ENCODE measurements around the gene KLF3.

GRCh38 chr4:38620065-38620464 lies 43.9 kb upstream of the KLF3 start:
- TF ChIP-seq POLR2A (IDR thresholded peaks at IDR 0.05; ENCODE audit: low read depth, low read length) (no peak), SMC3 (IDR thresholded peaks at IDR 0.05; ENCODE audit: low read depth, low read length) (no peak), RCOR1 (IDR thresholded peaks at IDR 0.05; ENCODE audit: insufficient replicate concordance, low read length) (no peak), FOS (IDR thresholded peaks at IDR 0.05; ENCODE audit: low read depth, low read length) (no peak), RFX5 (IDR thresholded peaks at IDR 0.05; ENCODE audit: low read depth, low read length) (no peak), NFE2L2 (IDR thresholded peaks at IDR 0.05; ENCODE audit: low read depth, low read length) (no peak), ELK1 (IDR thresholded peaks at IDR 0.05; ENCODE audit: borderline replicate concordance, low read depth, low read length) (no peak), BHLHE40 (IDR thresholded peaks at IDR 0.05; ENCODE audit: low read depth, low read length) (no peak), CHD1 (IDR thresholded peaks at IDR 0.05; ENCODE audit: low read depth, low read length) (no peak), RAD21 (IDR thresholded peaks at IDR 0.05; ENCODE audit: low read length) (no peak), CEBPB (IDR thresholded peaks at IDR 0.05; ENCODE audit: low read depth, low read length) (no peak), MXI1 (IDR thresholded peaks at IDR 0.05; ENCODE audit: borderline replicate concordance, low read depth, low read length) (no peak)
- TF ChIP-seq, protein P1, sequence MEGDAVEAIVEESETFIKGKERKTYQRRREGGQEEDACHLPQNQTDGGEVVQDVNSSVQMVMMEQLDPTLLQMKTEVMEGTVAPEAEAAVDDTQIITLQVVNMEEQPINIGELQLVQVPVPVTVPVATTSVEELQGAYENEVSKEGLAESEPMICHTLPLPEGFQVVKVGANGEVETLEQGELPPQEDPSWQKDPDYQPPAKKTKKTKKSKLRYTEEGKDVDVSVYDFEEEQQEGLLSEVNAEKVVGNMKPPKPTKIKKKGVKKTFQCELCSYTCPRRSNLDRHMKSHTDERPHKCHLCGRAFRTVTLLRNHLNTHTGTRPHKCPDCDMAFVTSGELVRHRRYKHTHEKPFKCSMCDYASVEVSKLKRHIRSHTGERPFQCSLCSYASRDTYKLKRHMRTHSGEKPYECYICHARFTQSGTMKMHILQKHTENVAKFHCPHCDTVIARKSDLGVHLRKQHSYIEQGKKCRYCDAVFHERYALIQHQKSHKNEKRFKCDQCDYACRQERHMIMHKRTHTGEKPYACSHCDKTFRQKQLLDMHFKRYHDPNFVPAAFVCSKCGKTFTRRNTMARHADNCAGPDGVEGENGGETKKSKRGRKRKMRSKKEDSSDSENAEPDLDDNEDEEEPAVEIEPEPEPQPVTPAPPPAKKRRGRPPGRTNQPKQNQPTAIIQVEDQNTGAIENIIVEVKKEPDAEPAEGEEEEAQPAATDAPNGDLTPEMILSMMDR (conservative IDR thresholded peaks at IDR 0.05; ENCODE audit: low read depth, low read length): no peak
- TF ChIP-seq, protein P2, sequence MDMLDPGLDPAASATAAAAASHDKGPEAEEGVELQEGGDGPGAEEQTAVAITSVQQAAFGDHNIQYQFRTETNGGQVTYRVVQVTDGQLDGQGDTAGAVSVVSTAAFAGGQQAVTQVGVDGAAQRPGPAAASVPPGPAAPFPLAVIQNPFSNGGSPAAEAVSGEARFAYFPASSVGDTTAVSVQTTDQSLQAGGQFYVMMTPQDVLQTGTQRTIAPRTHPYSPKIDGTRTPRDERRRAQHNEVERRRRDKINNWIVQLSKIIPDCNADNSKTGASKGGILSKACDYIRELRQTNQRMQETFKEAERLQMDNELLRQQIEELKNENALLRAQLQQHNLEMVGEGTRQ (IDR thresholded peaks at IDR 0.05; ENCODE audit: low read depth, low read length): no peak
